HG03159 (cell line): ENCODE data around the gene NTMT2.
A peak's percentile ranks its signal among the peaks of the same experiment; 100 is the strongest.

Experiments used
- ATAC-seq: cut with Tn5 transposase; IDR thresholded peaks from one replicate; pipeline ENCODE4 v1.9.1; 2021; ENCODE audit warnings: mild to moderate bottlenecking, moderate library complexity; ENCODE audit not compliant: unreplicated experiment

The NTMT2 gene

DNA sequence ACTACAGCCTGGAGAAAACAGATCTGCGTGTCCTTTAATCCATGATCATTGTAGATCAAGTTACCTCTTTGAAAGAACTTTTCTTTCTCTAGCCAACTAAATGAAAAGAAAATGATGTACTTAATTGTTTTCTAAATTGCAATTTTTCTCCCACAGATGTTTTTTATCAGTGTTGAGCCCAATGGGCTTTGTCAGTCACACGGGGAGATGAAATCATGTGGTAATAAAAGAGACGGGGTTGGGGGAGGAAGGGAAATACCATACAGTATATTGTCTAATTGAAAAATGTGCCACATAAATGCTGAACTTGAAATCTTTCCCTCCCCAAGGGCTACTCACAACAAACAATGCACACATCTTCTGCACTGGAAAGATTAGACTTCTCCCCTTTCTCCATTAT, 58.4 kb downstream of the NTMT2 start:
- no peak for ATAC-seq

DNA sequence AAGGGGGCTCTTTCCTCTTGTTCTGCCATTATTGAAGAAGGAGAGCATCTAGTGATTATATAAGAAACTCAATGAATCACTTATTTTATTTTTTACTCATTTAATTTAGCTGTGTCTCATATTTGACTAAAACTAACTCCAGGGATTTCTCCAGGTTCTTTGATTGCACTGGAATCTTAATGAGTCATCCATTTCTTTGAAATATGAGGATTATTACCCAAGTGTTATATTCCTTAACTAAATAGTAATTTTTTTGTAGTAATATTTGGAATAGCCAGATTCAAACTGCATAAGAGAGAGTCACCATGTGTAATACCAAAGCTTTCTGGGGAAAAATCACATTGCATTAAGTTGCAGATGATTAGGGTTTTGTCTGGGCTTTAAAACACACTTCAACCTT, 59.5 kb downstream of the NTMT2 start:
- no peak for ATAC-seq

DNA sequence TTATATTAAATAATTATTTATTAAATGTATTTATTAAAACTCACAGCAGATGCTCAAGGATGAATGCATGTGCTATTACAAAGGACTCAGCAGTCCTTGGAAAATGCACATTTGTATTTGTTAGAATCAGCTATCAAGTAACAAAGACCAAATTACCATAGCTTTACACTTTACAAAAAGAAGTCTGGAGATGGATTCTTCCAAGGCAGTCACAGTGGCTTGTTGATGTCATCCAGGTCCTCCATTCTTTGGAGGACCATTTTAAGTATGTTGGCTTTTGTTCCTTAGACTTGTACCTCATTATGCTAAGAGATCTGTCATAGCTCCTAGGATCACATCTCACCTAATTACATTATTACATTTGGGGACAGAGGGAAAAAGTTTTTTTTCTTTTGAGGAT, 63.4 kb downstream of the NTMT2 start:
- ATAC-seq = no peak

DNA sequence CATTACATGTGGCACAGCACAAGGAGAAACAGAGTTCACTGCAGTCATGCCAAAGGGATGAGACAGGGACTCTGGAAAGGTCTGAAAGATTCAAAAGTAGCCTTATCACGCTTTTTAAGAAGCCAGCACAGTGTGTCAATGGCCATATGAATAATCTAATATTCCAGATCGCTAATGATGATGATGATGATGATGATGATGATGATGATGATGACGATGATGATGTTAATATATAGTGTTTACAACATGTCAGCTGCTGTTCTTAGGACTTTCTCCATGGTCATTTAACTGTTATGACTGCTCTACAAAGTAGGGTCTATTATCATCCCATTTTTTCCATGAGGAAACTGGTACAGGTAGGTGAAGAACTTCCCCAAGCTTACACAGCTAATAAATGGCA, 64.4 kb downstream of the NTMT2 start:
- no peak for ATAC-seq

DNA sequence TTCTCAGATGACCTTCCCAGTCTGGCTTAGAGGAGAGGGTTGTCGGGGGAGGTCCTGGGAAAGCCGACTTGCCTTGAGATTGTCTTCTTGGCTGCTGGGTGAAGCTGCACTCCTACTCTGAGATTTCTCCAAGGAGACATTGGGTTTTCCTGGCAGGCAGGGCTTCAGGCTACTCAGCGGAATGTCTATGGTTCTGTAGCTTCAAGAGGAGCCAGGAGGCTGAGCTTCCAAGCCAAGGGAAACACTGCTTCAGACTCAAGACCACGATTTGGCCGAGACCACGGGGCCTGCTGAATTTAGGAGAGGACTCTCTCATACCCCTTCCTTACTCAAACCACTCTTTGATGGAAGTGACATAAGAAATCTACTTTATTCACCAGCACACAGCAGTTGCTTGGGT, 67.8 kb downstream of the NTMT2 start:
- ATAC-seq = no peak

DNA sequence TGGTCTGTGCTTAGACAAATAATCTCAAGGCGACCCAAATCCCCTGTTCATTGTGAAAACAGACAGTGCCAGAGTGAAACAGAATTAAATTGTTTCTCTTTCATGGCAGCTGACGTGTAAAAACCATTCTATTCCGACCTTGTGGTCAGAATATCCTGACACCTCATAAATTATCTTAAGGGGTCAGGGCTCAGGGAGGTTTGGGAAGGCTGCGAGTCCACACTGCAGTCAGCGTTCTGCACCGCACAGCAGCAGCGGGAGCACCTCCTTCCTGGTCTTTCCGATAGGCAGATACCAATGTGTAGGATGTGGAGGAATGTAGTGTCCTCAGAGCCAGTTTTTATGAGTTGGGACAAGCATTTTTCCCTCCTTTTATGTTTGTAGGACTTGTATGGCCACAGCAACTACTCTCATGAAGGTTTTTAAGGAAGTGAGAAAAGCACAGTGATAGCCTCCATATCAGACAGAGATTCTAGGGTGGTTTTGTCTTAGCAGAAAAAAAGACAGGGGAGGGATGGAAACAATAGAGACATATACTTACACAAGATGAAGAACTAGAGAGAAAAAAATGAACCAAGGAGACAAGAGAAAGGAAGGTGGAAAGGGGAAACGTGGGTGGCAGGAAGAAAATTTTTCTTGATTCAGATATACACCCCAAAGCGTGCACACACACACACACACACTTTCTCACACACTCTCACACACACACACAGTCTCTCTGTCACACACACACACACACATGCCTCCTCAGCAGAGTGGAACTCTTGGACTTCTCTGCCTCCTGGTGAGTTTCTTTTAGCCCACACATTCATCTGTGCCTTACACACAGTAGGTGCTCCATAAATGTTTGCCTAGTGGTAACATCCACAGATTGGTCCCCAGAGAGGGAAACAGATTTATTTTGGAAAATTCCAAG, 68.6 kb downstream of the NTMT2 start:
- peak; percentile 86 for ATAC-seq

DNA sequence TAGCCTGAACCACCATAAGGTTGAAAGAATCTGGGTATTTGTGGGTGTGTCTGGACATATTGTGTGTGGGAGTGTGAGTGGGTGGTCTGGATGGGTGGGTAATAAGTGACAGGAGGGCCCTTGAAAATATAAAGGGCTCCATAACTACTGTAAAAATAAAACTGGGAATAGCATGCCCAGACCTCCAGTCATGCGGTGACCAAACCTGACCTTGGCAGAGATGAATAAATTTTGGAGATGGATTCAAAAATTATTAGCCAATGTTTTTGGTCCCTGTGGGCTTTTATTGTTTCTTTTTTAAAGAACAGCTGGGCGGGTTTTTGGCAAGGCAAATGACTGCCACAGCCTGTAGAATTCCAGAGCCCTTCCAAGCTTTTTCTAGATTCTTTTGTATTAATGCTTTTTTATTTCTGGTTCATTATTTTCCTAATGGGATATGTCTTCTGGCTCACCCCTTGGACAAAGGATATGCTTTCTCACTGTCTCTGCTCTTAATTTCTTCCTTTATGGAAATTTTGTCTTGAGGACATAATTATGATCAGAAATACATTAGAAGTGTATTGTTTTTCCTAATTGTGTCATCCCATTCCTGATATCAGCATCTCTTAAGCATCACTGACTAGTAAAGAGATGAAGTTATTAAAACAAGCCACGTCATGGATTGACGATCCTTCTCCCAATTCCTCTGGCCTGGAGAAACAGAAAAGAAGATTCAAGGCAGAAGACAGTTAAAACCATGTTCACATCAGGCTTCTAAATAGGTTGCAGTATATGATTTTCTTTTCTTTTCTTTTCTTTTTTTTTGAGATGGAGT, 69.5 kb downstream of the NTMT2 start:
- no peak for ATAC-seq

DNA sequence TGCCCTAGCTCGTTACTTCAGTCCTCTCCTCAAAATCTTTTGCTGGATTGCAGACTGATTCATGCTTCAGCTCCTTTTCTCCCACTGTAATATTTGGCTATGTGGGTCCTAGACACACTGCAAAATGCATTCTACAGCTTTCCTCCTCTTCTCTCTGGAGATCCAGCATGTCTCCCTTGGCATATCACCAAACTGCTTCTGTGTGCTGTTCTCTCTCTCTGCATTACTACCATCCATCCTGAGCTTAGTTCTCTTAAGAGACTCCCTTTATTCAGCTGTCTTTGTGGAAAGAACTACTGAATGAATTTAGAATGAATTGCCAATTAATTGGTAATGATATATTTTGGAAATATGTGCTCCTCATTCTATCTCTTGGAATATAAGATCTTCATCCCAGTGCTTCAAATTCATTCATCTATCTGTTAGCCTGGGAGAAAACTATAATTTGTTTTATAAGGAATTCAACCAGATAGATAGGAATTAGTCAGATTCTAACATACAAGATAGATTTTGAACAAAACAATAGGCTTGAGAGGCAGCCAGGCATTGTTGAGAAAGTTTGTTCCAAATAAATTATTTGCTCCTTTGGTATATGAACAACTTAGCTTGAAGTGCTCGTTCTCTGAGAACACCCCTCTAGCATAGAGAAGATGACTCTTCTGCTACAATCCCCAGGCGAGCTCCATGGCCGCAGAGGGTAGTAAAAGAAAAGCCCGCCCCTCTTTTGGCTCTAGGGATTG, 71.9 kb downstream of the NTMT2 start:
- no peak for ATAC-seq

DNA sequence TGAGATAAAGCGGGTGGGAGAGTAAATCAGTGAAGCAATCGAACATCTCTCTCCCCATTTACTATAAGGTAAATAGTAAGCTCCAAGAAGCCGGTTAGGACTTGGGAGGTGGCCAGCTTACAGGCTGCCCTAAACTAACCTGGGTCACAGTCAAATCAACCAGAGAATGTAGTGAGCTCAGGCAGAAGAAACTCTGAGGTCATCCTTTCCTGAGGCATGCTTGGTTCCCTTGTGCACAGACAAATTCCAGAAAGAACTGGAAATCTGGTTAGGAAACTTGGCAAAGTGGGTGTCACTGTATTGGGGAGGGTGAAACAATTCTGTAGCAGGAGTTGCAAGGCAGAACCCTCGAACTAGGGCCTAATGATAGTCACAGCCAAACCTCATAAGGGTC, 72.5 kb downstream of the NTMT2 start:
- no peak for ATAC-seq
